K562 (cell line): ENCODE results near the gene TBRG4. TPM values are rescaled to one million over a fixed set of nuclear protein-coding genes. Genes with fewer than 3 reads are reported as not detected.

Experiments used
- ATAC-seq: fragments of 200-7000 bp; cut with Tn5 transposase; 3 replicates; pipeline ENCODE4 v1.9.1; 2020; ENCODE audit warnings: moderate library complexity
- BruUV-seq: library from RNA; stranded (reverse); fragments of 400-500 nt; replicated peaks from 2 replicates; lab custom pipeline; 2021; lab: Mats Ljungman, UMichigan
- CTCF ChIA-PET: fragments of 300-600 bp; formaldehyde crosslinking; extraction: SDS; loops from one replicate; lab custom pipeline; 2021; ENCODE audit warnings: low intra/inter-chr PET ratio; lab: Yijun Ruan, JAX
- POLR2A ChIA-PET: fragments of 300-600, 350-650 bp; sonication (Branson Sonifier 250); formaldehyde crosslinking; extraction: SDS; loops from one replicate; lab custom pipeline; 2021; ENCODE audit warnings: antibody characterized with exemption, inconsistent platforms; lab: Yijun Ruan, JAX
- DNase-seq, 4 experiments: peaks; one replicate each; pipeline versions ENCODE4 v3.0.0 to v3.0.0-alpha.2; 2011 to 2018; ENCODE audit warnings: low spot score in 3 of 4, mixed read lengths in 3 of 4; ENCODE audit errors: extremely low read depth in 1 of 4
- FAIRE-seq: peaks from 2 replicates; lab custom pipeline; 2011; peaks lifted over from hg19 to GRCh38; lab: Jason Lieb, UNC
- H2AFZ ChIP-seq: 2 replicates; pipeline ENCODE4 v1.6.0; 2011; ENCODE audit warnings: low read depth, low read length, control low read depth, inconsistent platforms
- H3K27ac ChIP-seq: fragments of 200-600 bp; 3 replicates; pipeline ENCODE4 v1.8.0; 2011; ENCODE audit warnings: low read depth, mild to moderate bottlenecking, control low read depth, inconsistent platforms, low read length, moderate library complexity, mixed read lengths; ENCODE audit errors: extremely low read depth
- H3K27me3 ChIP-seq, 2 experiments: fragments of 300-600 bp in 1 of 2; 2 replicates in 1 of 2; 3 replicates in 1 of 2; pipeline versions ENCODE4 v1.6.0 to v1.8.0; 2011; ENCODE audit warnings: inconsistent platforms in 2 of 2, low read length in 2 of 2, mild to moderate bottlenecking in 1 of 2, mixed read lengths in 1 of 2, moderate library complexity in 1 of 2; ENCODE audit not compliant: control insufficient read depth in 2 of 2, insufficient read depth in 2 of 2
- H3K36me3 ChIP-seq: fragments of 300-600 bp; 3 replicates; pipeline ENCODE4 v1.8.0; 2011; ENCODE audit warnings: mild to moderate bottlenecking, low read length, inconsistent platforms; ENCODE audit not compliant: control insufficient read depth, insufficient read depth
- H3K4me1 ChIP-seq, 2 experiments: fragments of 200-600 bp in 1 of 2; replicated peaks in 1 of 2; 2 replicates in 1 of 2; 3 replicates in 1 of 2; pipeline versions ENCODE4 v1.5.1 to v1.8.0; 2011; ENCODE audit warnings: inconsistent platforms in 2 of 2, low read length in 2 of 2, mild to moderate bottlenecking in 1 of 2, mixed read lengths in 1 of 2, moderate library complexity in 1 of 2; ENCODE audit not compliant: control insufficient read depth in 2 of 2, insufficient read depth in 2 of 2
- H3K4me2 ChIP-seq: 2 replicates; pipeline ENCODE4 v1.6.1; 2011; ENCODE audit warnings: low read length, control low read depth, inconsistent platforms, mixed read lengths; ENCODE audit not compliant: insufficient read depth
- H3K4me3 ChIP-seq: fragments of 200-600 bp; sonication (generic), shearing (Covaris generic); 2 replicates; pipeline ENCODE4 v1.5.1; 2016; ENCODE audit warnings: control low read depth, inconsistent platforms
- H3K79me2 ChIP-seq: fragments of 200-600 bp; 3 replicates; pipeline ENCODE4 v1.8.0; 2011; ENCODE audit warnings: low read length, inconsistent platforms; ENCODE audit not compliant: control insufficient read depth, insufficient read depth
- H3K9ac ChIP-seq, 2 experiments: 2 replicates each; pipeline versions ENCODE4 v1.6.0 to v1.6.1; 2011; ENCODE audit warnings: low read depth in 2 of 2, low read length in 2 of 2, control low read depth in 1 of 2, inconsistent platforms in 1 of 2, mild to moderate bottlenecking in 1 of 2, mixed read lengths in 1 of 2; ENCODE audit not compliant: insufficient read depth in 1 of 2
- H3K9me1 ChIP-seq: one replicate; pipeline ENCODE4 v1.6.0; 2011; ENCODE audit warnings: inconsistent platforms, mild to moderate bottlenecking, low read length, moderate library complexity; ENCODE audit not compliant: control insufficient read depth, insufficient read depth
- H3K9me3 ChIP-seq: replicated peaks from 2 replicates; pipeline ENCODE4 v1.5.1; 2011; ENCODE audit warnings: low read depth, low read length, inconsistent platforms; ENCODE audit not compliant: control insufficient read depth, insufficient read depth
- H4K20me1 ChIP-seq: replicated peaks from 2 replicates; pipeline ENCODE4 v1.6.1; 2011; ENCODE audit warnings: low read length, inconsistent platforms, mixed read lengths; ENCODE audit not compliant: control insufficient read depth, insufficient read depth
- C11orf30 ChIP-seq: fragments of 450-650 bp; IDR thresholded peaks from 2 replicates; pipeline ENCODE4 v1.6.1; 2016; ENCODE audit warnings: low read depth, mild to moderate bottlenecking
- CCAR2 ChIP-seq: fragments of 200-400 bp; formaldehyde crosslinking; IDR thresholded peaks from 2 replicates; pipeline ENCODE4 v1.6.1; 2017; ENCODE audit warnings: mild to moderate bottlenecking, low read depth, low read length
- DIDO1 ChIP-seq: fragments of 450-650 bp; IDR thresholded peaks from 2 replicates; pipeline ENCODE4 v1.6.1; 2016; ENCODE audit warnings: low read depth, missing biosample characterization, missing genetic modification characterization
- KLF1 ChIP-seq: fragments of 450-650 bp; IDR thresholded peaks from 2 replicates; pipeline ENCODE4 v1.6.1; 2016; ENCODE audit warnings: missing genetic modification characterization, missing compliant biosample characterization
- KLF10 ChIP-seq: fragments of 250-450 bp; sonication (Bioruptor Pico); IDR thresholded peaks from 2 replicates; pipeline ENCODE4 v1.6.1; 2021; ENCODE audit warnings: matching md5 sums
- NELFE ChIP-seq: IDR thresholded peaks from 2 replicates; pipeline ENCODE4 v1.6.1; 2011; ENCODE audit warnings: mild to moderate bottlenecking; ENCODE audit not compliant: insufficient read depth, insufficient read length
- NFYB ChIP-seq: IDR thresholded peaks from 2 replicates; pipeline ENCODE4 v1.6.1; 2011; ENCODE audit warnings: mild to moderate bottlenecking, moderate library complexity; ENCODE audit not compliant: insufficient read length; ENCODE audit errors: extremely low read depth
- NR2F6 ChIP-seq: fragments of 450-650 bp; formaldehyde crosslinking; IDR thresholded peaks from 2 replicates; pipeline ENCODE4 v1.4.0; 2020; ENCODE audit warnings: mild to moderate bottlenecking
- PHF8 ChIP-seq: fragments of 200-600 bp; sonication (generic); IDR thresholded peaks from 2 replicates; pipeline ENCODE4 v1.6.1; 2012; ENCODE audit warnings: mixed run types, mild to moderate bottlenecking, inconsistent platforms, low read length, moderate library complexity, borderline replicate concordance
- ZNF263 ChIP-seq: sonication (generic); formaldehyde crosslinking; IDR thresholded peaks from 2 replicates; pipeline ENCODE4 v1.8.0; 2022; ENCODE audit warnings: mild to moderate bottlenecking, missing genetic modification reagents, borderline replicate concordance
- ZNF311 ChIP-seq: fragments of 250-450 bp; sonication (Bioruptor Pico); IDR thresholded peaks from 2 replicates; pipeline ENCODE4 v1.4.0; 2020; ENCODE audit warnings: mild to moderate bottlenecking, moderate library complexity
- ZNF668 ChIP-seq: fragments of 250-450 bp; sonication (Bioruptor Pico); IDR thresholded peaks from 2 replicates; pipeline ENCODE4 v1.8.0; 2022; ENCODE audit warnings: mild to moderate bottlenecking, inconsistent platforms
- ZNF696 ChIP-seq: fragments of 250-450 bp; sonication (Bioruptor Pico); conservative IDR thresholded peaks from 2 replicates; pipeline ENCODE4 v1.4.0; 2020; ENCODE audit warnings: mild to moderate bottlenecking, moderate library complexity
- WGBS: fragments of 100-300 bp; shearing (Covaris generic); methylation state at CpG from one replicate; pipeline ENCODE4 v1.1.6; 2016; ENCODE audit warnings: low coverage, mixed read lengths; ENCODE audit not compliant: insufficient coverage; ENCODE audit errors: missing lambda C conversion rate; 5-methylcytosine and 5-hydroxymethylcytosine counted together
- in situ Hi-C: fragments of 300-500 bp; cut with MboI; formaldehyde crosslinking; loops from 4 replicates; pipeline ENCODE4 v1.15.0; 2018; ENCODE audit warnings: inconsistent platforms, mixed read lengths
- intact Hi-C: fragments of 100-400 bp; cut with micrococcal nuclease; formaldehyde crosslinking; loops from 2 replicates; pipeline ENCODE4 v1.14.2; 2022
- polyA plus RNA-seq, 8 experiments: library from polyadenylated mRNA; depleted of rRNA in 4 of 8; stranded (reverse) in 5 of 8; unstranded in 3 of 8; fragments of >200 nt; fragmentation: Nextera tagmentation in 2 of 8; fragmentation: Illumina TruSeq in 1 of 8; extraction: Ambion mirVana in 2 of 8; extraction: Trizol in 1 of 8; gene quantifications; 2 replicates each; pipeline versions ENCODE4 v1.2.1 to v1.2.3, GENCODE V29; 2011 to 2014; ENCODE audit warnings: inconsistent platforms in 1 of 8, missing spikeins in 1 of 8
- total RNA-seq, 7 experiments: library from RNA; depleted of rRNA in 6 of 7; stranded (reverse); fragments of >200 nt in 6 of 7; fragmentation: Illumina TruSeq in 2 of 7; extraction: Trizol in 2 of 7; gene quantifications; 2 replicates each; pipeline versions ENCODE4 v1.2.1 to v1.2.3, GENCODE V29; 2011 to 2021; ENCODE audit warnings: low replicate concordance in 1 of 7
- TF ChIP-seq, protein P1 (sequence below): fragments of 200-800 bp; sonication (Bioruptor generic); IDR thresholded peaks from 2 replicates; pipeline ENCODE4 v1.6.1; 2017; ENCODE audit warnings: missing genetic modification characterization, missing compliant biosample characterization
- TF ChIP-seq, protein P2 (sequence below), 3 experiments: fragments of 200-800 bp in 1 of 3; sonication (Bioruptor generic) in 1 of 3; sonication (generic) in 1 of 3; formaldehyde crosslinking in 1 of 3; IDR thresholded peaks; 2 replicates each; pipeline versions ENCODE4 v1.6.1 to v1.8.0; 2016 to 2022; ENCODE audit warnings: mild to moderate bottlenecking in 2 of 3, missing compliant biosample characterization in 2 of 3, missing genetic modification characterization in 2 of 3, missing genetic modification reagents in 1 of 3
- TF ChIP-seq, protein P3 (sequence below): IDR thresholded peaks from 2 replicates; pipeline ENCODE4 v1.6.1; 2011; ENCODE audit not compliant: insufficient read length; ENCODE audit errors: extremely low read depth

Gene TBRG4
- total and polyA plus RNA-seq, 9 of the 15 experiments (the other 6 are each of a cell fraction or from before 2014, with no cell fraction given) = 11.2 to 322 (median 216) TPM

DNA sequence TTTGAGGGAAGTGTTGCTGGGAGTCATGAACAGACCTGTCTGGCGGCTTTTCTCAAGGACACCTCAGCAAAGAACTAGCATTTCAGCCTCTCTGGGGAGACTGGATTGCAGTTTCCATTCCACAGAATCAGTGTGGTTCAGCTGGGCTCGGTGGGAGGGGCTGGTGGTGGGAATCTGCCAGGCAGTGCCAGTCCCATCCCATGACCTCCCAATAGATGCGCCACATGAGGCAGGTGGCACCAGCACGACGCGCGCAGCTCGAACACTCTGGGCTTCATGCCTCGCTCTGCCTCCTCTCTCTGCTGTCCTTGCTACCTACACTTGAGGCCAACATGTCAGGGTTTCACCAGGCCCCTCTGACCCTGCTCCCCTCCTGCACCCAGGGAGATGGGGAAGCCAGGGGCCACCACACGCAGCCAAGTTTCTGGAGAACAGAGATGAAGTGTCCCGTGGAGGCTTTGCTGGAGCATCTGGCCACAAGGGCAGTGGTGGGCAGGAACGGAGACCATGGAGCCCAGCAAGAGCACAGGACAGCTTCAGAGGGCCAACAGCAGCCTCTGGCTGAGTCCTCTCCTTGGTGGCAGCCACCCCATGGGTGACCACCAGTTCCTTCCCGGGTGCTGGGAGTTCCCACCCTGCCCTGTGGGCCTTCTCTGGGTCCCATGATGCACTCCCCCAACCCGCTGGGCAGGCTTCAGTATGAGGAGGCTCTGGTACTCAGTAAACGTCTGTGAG, 25.0 kb downstream of the TBRG4 start (continued):
- no peak for TF ChIP-seq NFYB

DNA sequence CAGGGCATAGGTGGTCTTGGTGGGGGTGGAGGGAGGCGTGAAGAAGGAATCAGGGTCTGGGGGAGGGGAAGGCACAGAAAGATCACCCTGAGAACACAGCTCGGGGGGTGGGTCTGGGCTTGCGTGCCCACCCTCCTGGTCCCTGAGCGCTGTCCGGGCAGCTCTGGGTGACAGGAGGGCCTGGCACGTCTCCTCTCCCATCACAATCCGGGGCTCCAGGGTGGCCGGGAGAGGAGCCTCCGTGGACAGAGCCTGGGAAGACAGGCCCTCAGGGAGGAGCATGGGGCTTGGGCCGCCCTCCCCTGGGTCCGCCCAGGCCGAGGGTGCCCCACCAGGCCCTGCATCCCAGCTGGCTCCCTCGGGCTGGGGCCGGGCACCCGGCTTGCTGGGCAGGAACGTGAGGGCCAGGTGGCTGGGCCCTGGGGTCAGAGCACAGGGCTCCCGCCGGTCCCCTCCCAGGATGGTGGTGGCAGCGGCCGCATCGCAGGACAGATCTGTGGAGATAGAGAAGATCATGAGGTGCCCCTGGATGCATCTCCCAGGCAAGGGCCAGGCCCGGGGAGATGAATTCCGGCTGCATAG, 25.8 kb downstream of the TBRG4 start:
- no peaks in the 10 kb centered on the region for H3K36me3 ChIP-seq
- CTCF ChIA-PET = no interaction called here
- H3K9me1 ChIP-seq = no peaks in the 10 kb centered on the region
- ATAC-seq (no peak), DNase-seq (no peak), FAIRE-seq (no peak)
- H3K4me1 ChIP-seq = peaks cover 0 to 57% of the 10 kb centered on the region in 2 experiments; a peak in 2 of 5 replicates
- no peak overlapping the region for H3K27ac ChIP-seq
- H3K4me2 ChIP-seq = no peak overlapping the region
- H3K9ac ChIP-seq = peak overlapping the region in 1 of 2 experiments; percentile 35; a peak in 2 of 4 replicates
- H4K20me1 ChIP-seq = peaks cover 4% of the 10 kb centered on the region; the same call in 1 of the 2 replicates
- TF ChIP-seq DIDO1 = no peak
- TF ChIP-seq, protein P1, sequence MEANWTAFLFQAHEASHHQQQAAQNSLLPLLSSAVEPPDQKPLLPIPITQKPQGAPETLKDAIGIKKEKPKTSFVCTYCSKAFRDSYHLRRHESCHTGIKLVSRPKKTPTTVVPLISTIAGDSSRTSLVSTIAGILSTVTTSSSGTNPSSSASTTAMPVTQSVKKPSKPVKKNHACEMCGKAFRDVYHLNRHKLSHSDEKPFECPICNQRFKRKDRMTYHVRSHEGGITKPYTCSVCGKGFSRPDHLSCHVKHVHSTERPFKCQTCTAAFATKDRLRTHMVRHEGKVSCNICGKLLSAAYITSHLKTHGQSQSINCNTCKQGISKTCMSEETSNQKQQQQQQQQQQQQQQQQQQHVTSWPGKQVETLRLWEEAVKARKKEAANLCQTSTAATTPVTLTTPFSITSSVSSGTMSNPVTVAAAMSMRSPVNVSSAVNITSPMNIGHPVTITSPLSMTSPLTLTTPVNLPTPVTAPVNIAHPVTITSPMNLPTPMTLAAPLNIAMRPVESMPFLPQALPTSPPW = no peak
- TF ChIP-seq, protein P2, sequence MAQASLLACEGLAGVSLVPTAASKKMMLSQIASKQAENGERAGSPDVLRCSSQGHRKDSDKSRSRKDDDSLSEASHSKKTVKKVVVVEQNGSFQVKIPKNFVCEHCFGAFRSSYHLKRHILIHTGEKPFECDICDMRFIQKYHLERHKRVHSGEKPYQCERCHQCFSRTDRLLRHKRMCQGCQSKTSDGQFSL (CRISPR knock-in tag; IDR thresholded peaks at IDR 0.05) = no peak
- TF ChIP-seq, protein P2 (tag; IDR thresholded peaks at IDR 0.05) = no peak
- TF ChIP-seq ZNF668 = no peak
- TF ChIP-seq ZNF311 (CRISPR knock-in tag) = no peak
- no peak for TF ChIP-seq PHF8
- no peak for TF ChIP-seq NR2F6 (CRISPR knock-in tag)
- TF ChIP-seq KLF10 (CRISPR knock-in tag) = no peak
- TF ChIP-seq CCAR2 = no peak
- TF ChIP-seq, protein P3, sequence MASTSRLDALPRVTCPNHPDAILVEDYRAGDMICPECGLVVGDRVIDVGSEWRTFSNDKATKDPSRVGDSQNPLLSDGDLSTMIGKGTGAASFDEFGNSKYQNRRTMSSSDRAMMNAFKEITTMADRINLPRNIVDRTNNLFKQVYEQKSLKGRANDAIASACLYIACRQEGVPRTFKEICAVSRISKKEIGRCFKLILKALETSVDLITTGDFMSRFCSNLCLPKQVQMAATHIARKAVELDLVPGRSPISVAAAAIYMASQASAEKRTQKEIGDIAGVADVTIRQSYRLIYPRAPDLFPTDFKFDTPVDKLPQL = no peak
- TF ChIP-seq ZNF263 (CRISPR knock-in tag) = no peak
- TF ChIP-seq ZNF696 = no peak
- TF ChIP-seq C11orf30 = no peak
- TF ChIP-seq NELFE = no peak
- no peak for TF ChIP-seq KLF1 (tag)
- H3K79me2 ChIP-seq = no peaks in the 10 kb centered on the region
- no peak overlapping the region for H3K4me3 ChIP-seq
- no peaks in the 10 kb centered on the region; a peak in 1 of 5 replicates for H3K27me3 ChIP-seq
- H3K9me3 ChIP-seq = no peaks in the 10 kb centered on the region
- in situ Hi-C loops = no loop called here
- intact Hi-C loops = no loop called here
- POLR2A ChIA-PET = interaction anchor here (1.4 to 2.3 kb wide), 2 partner anchors 16 to 20 kb away, joined by 3 to 5 read pairs; no protein-coding TSS in a partner anchor
- 32% methylated on average over 15 of the region's 23 CpGs for WGBS
- BruUV-seq = no TSS peak
- H2AFZ ChIP-seq = no peak overlapping the region
